ENCODE results near the gene DNAH9.

GRCh38 chr17:11555530-11555929 is 42.7 kb upstream of the DNAH9 start:
- TF ChIP-seq YY1 (IDR thresholded peaks at IDR 0.05; ENCODE audit: insufficient read depth, insufficient read length) (no peak), ZNF274 (IDR thresholded peaks at IDR 0.05; ENCODE audit: low read depth, low read length) (no peak), SUZ12 (IDR thresholded peaks at IDR 0.05; ENCODE audit: extremely low read depth, insufficient read depth, insufficient read length) (no peak)
